ENCODE results near the gene DIP2C. TPM values are rescaled to one million over a fixed set of nuclear protein-coding genes. Genes with fewer than 3 reads are reported as not detected.

DIP2C gene
- total and polyA plus RNA-seq, 8 donors, result 2.4 to 40.1 (median 21.0) TPM

DNA sequence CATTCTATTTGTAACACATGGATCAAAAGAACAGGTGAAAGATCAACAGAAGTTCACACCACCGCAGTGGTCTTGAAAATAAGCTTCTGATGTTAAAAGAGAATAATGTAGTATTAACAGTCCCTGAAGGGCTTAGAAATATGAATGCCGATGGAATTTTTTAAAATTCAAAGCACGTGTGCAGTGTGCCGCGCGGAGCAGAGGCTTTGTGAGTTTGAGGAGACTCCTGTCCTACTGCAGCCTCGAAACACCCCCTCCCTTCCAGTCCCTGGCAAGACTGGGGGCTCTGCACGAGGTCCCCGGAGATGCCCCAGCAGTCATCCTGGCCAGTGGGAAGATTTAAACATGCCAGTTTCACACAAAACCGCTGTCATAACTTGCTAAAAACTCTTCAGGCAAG, 196.6 kb downstream of the DIP2C start:
- no peak for DNase-seq
- H3K4me3 ChIP-seq, result no peak overlapping the region
- H3K4me1 ChIP-seq, result peaks cover 5 to 46% (median 16%) of the 10 kb centered on the region in 4 donors
- no peaks in the 10 kb centered on the region for H3K36me3 ChIP-seq
- intact Hi-C loops (cut with DNase I; ENCODE audit: low total_unique reads), result no loop called here
- WGBS, 5 donors, result 82 to 92% (median 85%) methylated on average over 10 of the region's 10 CpGs
- H3K27me3 ChIP-seq, result no peaks in the 10 kb centered on the region
- peak overlapping the region in 1 of 5 donors; percentile 90 for H3K27ac ChIP-seq
- H3K9me3 ChIP-seq, result no peaks in the 10 kb centered on the region
- TF ChIP-seq POLR2AphosphoS5 (IDR thresholded peaks at IDR 0.05) (no peak), EP300 (IDR thresholded peaks at IDR 0.05) (no peak), CTCF (IDR thresholded peaks at IDR 0.05) (no peak), POLR2A (IDR thresholded peaks at IDR 0.05) (no peak)

GRCh38 chr10:491667-492424, 197.6 kb downstream of the DIP2C start:
- 84 to 90% (median 88%) methylated on average over 16 of the region's 16 CpGs for WGBS, 5 donors
- no peak for TF ChIP-seq POLR2A (IDR thresholded peaks at IDR 0.05)
- no peak for TF ChIP-seq CTCF (IDR thresholded peaks at IDR 0.05)
- no peak for TF ChIP-seq EP300 (IDR thresholded peaks at IDR 0.05)
- TF ChIP-seq POLR2AphosphoS5 (IDR thresholded peaks at IDR 0.05), result no peak
- DNase-seq, result no peak
- intact Hi-C loops (cut with DNase I; ENCODE audit: low total_unique reads), result no loop called here
- H3K4me1 ChIP-seq, result peaks cover 5 to 44% (median 16%) of the 10 kb centered on the region in 4 donors
- H3K27me3 ChIP-seq, result no peaks in the 10 kb centered on the region
- H3K36me3 ChIP-seq, result no peaks in the 10 kb centered on the region
- H3K9me3 ChIP-seq, result no peaks in the 10 kb centered on the region
- peak overlapping the region in 1 of 4 donors; percentile 8 for H3K4me3 ChIP-seq
- H3K27ac ChIP-seq, result peak overlapping the region in 4 of 5 donors; percentile 68 to 90 (median 77)

DNA sequence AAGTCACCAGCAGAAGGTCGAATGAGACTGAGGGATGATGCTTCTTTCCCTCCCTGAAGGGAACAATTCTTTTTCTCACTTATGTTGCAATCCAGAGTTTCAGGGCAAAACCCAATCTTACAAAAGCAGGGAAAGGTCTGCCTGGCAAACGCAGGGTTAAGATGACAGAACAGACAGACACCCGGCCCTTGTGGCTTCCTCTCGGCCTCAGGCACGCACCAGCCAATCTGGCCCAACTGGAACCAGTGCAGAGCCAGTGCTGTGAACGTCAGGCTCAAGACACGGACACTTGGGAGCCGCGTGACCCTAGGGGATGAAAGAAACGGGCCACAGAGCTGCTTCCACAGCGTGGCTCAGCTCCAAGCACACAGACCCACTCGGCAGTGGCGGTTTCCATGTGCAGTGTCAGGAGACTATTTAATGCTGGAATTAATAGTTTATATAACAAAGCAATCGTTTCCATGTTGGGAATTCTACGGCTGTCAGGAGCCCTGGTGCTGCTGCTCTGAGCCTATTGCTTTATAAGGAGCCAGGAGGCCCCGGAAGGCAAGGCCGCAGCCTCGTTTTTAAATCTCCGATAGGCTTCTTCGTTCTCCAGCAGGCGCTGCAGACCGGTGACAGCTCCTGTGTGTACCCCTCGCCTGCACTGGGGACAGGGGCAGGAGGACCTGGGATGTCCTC, 198.4 kb downstream of the DIP2C start:
- H3K27ac ChIP-seq, result peak overlapping the region in 4 of 5 donors; percentile 68 to 90 (median 77)
- H3K4me3 ChIP-seq, result peak overlapping the region in 1 of 4 donors; percentile 8
- WGBS, 5 donors, result 34 to 67% (median 59%) methylated on average over 23 of the region's 23 CpGs
- H3K9me3 ChIP-seq, result no peaks in the 10 kb centered on the region
- H3K27me3 ChIP-seq, result no peaks in the 10 kb centered on the region
- H3K36me3 ChIP-seq, result no peaks in the 10 kb centered on the region
- intact Hi-C loops (cut with DNase I; ENCODE audit: low total_unique reads), result no loop called here
- DNase-seq, result peak in 1 of 2 donors; percentile 61
- peaks cover 5 to 50% (median 19%) of the 10 kb centered on the region in 4 donors for H3K4me1 ChIP-seq
- TF ChIP-seq EP300 (IDR thresholded peaks at IDR 0.05) (no peak), POLR2AphosphoS5 (IDR thresholded peaks at IDR 0.05) (peak in 2 of 3 donors; percentile 12 to 46)

DNA sequence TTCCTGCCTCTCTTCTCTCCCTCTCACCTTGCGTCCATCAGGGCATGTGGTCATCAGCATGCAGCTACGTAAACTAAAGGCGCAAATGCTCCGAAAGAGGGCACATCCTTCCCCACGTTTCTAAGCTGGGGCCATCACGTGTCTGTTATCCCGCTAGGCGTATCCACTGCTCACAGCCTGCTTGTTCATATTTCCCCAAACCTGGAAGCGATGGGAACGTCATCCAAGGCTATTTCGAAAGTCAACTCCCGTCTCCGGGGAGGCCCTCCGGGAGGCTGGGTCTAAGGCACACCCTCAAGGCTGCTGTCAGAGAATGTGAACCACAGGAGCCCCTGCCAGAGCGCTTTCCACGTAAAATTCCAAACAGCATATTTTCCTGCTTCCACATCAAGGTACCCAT, 199.2 kb downstream of the DIP2C start:
- Histone ChIP-seq H3K27me3 (no peaks in the 10 kb centered on the region), H3K27ac (peak overlapping the region in 4 of 5 donors; percentile 68 to 90 (median 77)), H3K4me1 (peaks cover 5 to 58% (median 23%) of the 10 kb centered on the region in 4 donors), H3K36me3 (no peaks in the 10 kb centered on the region), H3K9me3 (no peaks in the 10 kb centered on the region), H3K4me3 (no peak overlapping the region)
- 69 to 92% (median 90%) methylated on average over 16 of the region's 16 CpGs for WGBS, 5 donors
- TF ChIP-seq POLR2AphosphoS5 (IDR thresholded peaks at IDR 0.05), result peak in 2 of 3 donors; percentile 56 to 98
- no peak for TF ChIP-seq POLR2A (IDR thresholded peaks at IDR 0.05)
- no peak for TF ChIP-seq CTCF (IDR thresholded peaks at IDR 0.05)
- peak; percentile 79 for TF ChIP-seq EP300 (IDR thresholded peaks at IDR 0.05)
- intact Hi-C loops (cut with DNase I; ENCODE audit: low total_unique reads), result no loop called here
- DNase-seq, result peak; percentile 24 to 58

Measured in stomach (tissue), 9 donors.